ENCODE measurements around the gene MBD3L4.

DNA sequence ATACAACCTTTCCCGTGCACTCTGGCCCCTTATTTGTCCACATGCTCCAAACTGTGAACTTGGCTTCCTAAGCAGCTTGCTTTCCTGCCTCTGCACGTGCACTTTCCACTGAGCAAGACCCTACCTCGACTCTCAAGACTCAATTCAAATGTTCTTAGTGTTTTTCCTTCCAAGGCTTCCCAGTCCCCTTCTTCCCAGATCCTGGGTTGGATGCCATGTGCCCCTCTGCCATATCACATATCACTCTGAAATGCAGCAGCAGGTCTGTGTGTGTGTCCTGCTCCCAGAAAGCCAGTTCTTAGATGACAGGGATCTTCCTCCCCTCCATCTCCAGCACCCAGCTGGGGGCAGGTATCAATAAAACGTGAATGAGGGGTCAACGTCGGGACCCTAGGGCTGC, 32.6 kb upstream of the MBD3L4 start:
- TF ChIP-seq, protein P1, sequence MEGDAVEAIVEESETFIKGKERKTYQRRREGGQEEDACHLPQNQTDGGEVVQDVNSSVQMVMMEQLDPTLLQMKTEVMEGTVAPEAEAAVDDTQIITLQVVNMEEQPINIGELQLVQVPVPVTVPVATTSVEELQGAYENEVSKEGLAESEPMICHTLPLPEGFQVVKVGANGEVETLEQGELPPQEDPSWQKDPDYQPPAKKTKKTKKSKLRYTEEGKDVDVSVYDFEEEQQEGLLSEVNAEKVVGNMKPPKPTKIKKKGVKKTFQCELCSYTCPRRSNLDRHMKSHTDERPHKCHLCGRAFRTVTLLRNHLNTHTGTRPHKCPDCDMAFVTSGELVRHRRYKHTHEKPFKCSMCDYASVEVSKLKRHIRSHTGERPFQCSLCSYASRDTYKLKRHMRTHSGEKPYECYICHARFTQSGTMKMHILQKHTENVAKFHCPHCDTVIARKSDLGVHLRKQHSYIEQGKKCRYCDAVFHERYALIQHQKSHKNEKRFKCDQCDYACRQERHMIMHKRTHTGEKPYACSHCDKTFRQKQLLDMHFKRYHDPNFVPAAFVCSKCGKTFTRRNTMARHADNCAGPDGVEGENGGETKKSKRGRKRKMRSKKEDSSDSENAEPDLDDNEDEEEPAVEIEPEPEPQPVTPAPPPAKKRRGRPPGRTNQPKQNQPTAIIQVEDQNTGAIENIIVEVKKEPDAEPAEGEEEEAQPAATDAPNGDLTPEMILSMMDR (IDR thresholded peaks at IDR 0.05): no peak
- TF ChIP-seq ZFX (IDR thresholded peaks at IDR 0.05; ENCODE audit: borderline replicate concordance): no peak

Data from 22Rv1 (cell line).